GM12874 (cell line): ENCODE data around the gene ELOVL4.

Experiments
- TF ChIP-seq, protein P1 (sequence below): IDR thresholded peaks from 2 replicates; pipeline ENCODE4 v1.5.1; 2011; ENCODE audit warnings: low read depth, mild to moderate bottlenecking, control low read depth, low read length, moderate library complexity; ENCODE audit not compliant: insufficient read depth

The ELOVL4 gene

DNA sequence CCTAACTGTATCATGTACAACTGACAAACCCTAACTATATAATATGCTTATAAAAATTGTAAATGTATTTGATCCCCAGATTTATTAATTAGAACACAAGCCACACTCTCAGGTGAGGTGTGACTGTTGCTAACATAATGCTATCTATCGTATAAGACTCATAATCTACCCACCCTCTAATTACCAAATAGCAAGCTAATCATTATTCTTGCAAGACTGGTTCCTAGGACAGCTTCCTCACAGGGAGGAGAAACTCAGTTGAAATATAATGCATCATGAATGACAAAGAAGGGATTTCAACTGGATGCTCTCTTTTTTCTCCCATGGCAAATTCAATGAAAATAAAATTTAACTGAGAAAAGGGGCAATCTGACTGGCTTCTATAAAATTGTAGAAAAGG lies 35.4 kb downstream of the ELOVL4 start:
- TF ChIP-seq, protein P1, sequence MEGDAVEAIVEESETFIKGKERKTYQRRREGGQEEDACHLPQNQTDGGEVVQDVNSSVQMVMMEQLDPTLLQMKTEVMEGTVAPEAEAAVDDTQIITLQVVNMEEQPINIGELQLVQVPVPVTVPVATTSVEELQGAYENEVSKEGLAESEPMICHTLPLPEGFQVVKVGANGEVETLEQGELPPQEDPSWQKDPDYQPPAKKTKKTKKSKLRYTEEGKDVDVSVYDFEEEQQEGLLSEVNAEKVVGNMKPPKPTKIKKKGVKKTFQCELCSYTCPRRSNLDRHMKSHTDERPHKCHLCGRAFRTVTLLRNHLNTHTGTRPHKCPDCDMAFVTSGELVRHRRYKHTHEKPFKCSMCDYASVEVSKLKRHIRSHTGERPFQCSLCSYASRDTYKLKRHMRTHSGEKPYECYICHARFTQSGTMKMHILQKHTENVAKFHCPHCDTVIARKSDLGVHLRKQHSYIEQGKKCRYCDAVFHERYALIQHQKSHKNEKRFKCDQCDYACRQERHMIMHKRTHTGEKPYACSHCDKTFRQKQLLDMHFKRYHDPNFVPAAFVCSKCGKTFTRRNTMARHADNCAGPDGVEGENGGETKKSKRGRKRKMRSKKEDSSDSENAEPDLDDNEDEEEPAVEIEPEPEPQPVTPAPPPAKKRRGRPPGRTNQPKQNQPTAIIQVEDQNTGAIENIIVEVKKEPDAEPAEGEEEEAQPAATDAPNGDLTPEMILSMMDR: no peak

DNA sequence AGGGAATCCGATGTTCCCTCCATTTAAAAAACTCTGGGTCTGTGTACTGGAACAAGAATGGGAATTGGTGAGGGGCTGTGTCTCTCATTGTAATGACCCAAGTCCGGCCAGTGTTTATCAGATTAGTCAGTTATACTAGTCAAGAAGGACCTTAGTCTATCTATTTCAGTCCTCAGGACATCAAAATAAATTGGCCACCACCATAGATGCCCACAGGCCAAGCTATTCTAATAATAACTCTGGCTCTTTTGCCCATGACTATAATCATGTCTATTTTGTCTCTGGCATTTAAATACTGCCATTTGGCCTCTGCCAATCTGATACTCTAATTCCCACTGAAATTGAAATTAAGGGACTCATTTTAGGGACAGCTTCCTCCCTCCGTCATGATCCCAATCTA lies 37.8 kb downstream of the ELOVL4 start:
- TF ChIP-seq, protein P1: no peak

DNA sequence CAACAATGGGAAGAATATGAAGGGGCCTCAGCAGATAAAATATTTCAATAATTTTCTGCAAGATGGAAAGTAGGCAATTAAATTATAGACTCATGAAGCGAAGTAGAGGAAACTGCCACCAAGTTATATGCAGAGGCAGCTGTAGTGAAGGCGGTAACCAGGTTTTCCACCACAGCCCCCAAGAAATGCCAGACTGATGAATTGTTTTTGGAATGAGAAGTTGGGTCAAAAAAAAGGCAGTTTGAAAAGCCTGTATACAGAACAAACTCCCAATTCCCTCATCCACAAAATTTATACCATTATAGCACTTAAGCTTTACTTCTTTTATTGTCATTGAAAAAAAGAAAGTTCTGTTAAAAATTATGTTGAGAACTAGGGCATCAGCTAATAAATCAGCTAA lies 45.3 kb downstream of the ELOVL4 start:
- TF ChIP-seq, protein P1: no peak

DNA sequence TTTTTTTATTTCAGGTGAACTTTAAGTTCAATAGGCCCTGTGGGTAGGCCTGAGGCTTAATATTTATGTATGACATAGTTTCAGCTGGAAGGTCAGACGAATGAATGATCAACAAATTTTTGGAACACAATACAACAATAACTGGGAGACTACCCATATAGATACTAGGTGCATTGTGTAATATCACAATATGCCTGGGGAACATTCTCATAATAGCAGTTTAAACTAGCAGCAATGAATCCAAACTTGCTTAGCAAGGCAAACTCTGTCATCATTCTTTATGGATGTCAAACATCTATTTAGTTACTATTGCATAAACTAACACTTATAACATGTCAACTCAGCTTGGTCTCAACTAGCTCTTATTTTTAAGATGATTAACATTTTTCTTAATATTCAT lies 49.3 kb downstream of the ELOVL4 start:
- TF ChIP-seq, protein P1: no peak

DNA sequence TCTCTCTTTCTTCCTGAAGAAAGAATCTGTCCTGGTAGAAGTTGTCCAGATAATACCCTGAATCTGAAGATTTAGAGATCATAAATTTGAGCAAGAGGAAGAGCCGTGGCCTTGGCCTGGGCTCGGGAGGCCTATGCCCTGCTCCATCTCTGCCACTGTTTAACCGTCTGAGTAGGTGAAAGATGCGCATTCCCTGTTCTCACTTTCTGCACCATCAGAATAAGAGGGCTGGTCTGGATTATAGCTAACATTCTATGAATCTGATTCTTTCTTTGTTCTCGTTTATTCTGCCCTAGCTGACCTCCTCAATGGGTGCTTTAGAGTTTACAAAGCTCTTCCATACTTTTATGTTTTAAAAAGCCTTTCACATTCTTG lies 51.3 kb downstream of the ELOVL4 start:
- TF ChIP-seq, protein P1: no peak

DNA sequence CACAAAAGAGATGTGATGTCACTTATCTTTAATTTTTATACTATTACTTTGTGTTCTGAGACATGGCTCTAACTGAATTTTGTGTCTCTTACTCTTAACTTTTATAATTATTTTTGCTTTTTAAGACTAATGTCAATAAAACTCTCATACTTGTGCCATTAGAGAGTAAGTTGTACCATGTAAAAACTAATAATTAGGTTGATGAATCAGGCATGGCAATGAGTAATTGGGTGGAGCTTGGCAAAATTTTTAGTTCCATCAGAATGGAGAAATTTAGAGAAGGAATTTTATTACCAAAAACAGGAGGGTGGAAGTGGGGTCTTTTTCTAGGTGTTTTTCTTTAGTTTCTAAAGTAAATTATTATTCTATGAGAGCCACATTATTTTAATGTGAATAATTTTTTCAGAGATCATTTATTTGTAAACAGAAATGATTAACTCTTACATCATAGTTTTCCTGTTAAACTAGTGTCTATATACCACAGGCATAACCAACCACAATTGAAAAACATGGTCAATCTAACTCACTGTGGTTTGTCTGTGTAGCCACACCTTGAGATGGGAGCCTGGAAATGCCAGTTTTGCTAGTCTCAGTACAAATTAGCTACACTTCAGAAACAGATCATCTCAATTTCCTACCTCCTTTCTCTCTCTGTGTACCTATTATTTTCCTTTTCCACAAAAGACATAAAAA lies 51.8 kb downstream of the ELOVL4 start:
- TF ChIP-seq, protein P1: no peak

DNA sequence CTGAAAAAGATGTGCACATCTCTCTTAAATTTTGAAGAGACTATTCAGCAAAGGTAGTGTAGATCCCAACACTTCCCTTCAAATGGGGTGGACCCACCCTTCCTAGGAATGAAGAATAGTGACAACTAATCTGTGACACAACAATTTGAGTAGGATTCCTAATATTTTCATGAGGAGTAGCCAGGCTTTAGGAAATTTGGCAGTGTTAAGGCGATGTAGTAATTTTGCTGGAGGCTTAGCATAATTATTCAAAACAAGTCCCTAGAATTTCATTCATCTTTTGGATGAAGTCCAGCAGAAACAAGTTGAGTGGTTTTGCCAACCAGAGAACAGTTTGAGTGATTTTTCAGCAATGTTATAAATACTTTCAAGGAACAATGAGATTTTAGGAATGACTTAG lies 52.4 kb downstream of the ELOVL4 start:
- TF ChIP-seq, protein P1: no peak
